ENCODE results near the gene NEUROD1.

NEUROD1 gene

DNA sequence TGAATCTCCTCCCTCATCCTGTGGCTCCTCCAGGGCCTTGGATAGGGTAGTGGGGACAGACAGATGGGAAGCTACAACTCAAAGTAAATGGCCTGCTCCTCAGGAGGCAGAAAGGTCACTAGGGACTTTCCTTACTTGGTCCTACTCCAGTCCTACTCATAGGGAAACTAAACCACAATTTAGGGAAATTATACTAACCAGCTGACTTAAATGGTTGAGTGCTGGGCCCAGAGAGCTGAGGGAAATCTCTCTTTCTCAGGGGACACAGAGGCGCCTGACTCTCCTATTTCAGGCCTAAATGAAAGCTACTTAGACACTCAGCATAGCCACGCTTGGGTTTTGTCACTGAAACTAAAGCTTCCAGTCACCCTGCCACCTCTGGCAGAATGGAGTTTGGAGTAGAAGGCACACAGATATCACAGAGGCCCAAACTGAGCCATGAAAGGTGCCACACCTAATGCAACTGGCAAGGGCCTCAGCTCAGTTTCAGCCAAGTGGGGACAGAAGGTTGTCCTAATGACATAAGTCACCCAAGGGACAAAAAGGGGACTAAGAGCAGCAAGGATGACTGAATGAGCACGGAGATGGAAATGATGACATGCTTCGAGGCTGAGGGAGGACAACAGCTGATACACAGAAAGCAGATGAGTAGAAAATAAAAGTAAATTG lies 47.5 kb downstream of the NEUROD1 start:
- DNase-seq (ENCODE audit: low spot score), result no peak

DNA sequence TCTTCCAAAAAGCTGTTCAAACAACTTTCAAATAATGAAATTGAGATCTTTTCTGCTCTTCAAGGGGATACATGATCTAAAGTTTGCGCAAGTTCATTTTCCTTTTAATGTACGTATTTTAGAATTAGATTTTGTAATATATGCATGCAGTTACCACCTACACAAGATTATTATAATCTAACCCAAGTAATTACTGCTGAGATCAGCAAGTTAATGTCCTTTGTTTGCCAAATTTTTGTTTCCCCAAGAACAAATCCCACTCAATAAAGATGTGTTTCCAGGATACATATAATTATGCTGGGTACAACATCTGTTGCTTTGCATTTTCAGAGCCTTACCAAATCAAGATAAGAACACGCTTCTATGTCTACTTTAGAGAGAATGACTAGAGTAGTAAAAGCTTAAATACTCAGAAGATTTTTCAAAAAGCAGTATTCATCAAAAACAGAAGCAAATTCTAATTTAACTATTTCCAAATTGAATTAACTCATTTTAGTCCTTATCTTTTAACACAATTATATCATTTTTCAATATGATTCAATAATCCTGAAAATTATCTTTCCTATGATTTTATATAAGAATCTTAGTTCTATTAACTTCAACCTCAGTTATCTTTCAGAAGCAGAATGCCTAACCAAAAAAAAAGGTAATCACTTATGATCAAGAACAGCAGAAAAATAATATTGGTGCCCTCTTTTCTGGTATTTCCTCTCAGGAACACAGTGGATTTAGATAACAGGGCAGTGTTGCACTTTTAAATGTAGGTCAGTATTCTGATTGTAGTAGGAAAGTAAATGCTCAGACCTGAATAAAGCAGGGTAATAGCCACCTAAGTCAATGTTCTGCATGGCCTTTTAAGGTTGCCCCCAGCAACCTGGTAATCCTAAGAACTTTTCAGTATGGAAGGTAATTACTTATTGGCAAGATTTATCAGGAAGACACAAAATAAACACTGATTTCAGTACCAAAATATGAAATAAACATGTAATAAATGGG lies 51.4 kb downstream of the NEUROD1 start:
- no peak for DNase-seq (ENCODE audit: low spot score)

DNA sequence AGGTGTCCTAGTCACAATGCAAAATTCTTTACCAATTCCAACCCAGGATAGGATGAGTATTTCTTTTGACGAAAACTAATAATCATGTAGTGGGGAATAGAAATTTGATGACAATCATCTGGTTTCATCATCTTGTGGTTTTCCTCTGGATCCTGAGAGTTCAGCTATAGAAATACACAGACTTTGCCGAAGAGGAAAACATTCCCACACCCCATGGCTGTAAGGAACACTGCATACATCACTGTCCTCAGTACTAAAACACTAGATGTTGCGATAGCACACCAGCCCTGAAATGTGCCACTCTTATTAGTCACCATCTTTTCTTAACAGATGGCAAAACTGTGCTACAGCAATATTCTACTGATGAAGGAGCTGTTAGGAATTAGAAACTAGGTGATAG lies 52.8 kb downstream of the NEUROD1 start:
- no peak for DNase-seq (ENCODE audit: low spot score)

DNA sequence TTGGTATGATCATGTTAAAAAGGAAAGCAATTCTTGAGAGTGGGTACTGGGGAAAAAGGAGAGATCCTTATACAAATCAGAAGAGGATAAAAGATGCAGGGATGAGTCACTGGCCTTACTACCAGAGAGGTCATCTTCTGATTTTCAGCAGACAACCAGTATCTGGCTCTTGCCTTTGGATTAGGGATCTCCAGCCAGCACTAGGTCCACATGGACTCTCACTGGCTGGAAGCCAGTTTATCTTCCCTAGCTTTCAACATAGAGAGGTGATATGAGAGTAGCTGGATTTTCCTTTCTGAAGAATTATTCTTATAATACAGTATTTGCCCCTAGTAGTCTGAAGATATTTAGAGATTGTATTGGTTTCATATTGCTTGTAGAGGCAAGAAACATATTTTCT lies 53.6 kb downstream of the NEUROD1 start:
- DNase-seq (ENCODE audit: low spot score), result no peak
